NCI-H187 (cell line): ENCODE data around the gene HMG20B.

Experiments used
- DNase-seq, 2 experiments: peaks; one replicate each; lab custom pipeline; 2025; lab: John Stamatoyannopoulos, UW

HMG20B gene

GRCh38 chr19:3537101-3537437 lies 35.7 kb upstream of the HMG20B start:
- DNase-seq = no peak

GRCh38 chr19:3537438-3538240 lies 35.1 kb upstream of the HMG20B start:
- DNase-seq = no peak

- no peak for DNase-seq
Observed at GRCh38 chr19:3538258-3538929, 34.4 kb upstream of the HMG20B start.

- no peak for DNase-seq
Observed at GRCh38 chr19:3538965-3539755, 33.6 kb upstream of the HMG20B start, which contains the start of gene TEKTIP1. TEKTIP1 (plus strand) TSS chr19:3539174; CDS start chr19:3539178, 4 bp downstream.

DNA sequence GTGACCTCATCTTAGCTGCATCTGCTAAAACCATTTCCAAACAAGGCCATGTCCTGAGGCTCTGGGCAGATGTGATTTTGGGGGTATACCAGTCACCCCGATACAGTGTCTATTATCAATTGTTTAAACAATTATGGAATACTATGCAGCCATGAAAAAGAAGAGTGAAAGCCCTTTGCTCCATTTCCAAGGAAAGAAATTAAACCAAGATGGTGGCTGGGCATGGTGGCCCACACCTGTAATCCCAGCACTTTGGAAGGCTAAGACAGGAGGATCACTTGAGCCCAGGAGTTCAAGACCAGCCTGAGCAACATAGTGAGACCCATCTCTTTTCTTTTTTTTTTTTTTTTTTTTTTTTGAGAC lies 33.0 kb upstream of the HMG20B start:
- no peak for DNase-seq

DNA sequence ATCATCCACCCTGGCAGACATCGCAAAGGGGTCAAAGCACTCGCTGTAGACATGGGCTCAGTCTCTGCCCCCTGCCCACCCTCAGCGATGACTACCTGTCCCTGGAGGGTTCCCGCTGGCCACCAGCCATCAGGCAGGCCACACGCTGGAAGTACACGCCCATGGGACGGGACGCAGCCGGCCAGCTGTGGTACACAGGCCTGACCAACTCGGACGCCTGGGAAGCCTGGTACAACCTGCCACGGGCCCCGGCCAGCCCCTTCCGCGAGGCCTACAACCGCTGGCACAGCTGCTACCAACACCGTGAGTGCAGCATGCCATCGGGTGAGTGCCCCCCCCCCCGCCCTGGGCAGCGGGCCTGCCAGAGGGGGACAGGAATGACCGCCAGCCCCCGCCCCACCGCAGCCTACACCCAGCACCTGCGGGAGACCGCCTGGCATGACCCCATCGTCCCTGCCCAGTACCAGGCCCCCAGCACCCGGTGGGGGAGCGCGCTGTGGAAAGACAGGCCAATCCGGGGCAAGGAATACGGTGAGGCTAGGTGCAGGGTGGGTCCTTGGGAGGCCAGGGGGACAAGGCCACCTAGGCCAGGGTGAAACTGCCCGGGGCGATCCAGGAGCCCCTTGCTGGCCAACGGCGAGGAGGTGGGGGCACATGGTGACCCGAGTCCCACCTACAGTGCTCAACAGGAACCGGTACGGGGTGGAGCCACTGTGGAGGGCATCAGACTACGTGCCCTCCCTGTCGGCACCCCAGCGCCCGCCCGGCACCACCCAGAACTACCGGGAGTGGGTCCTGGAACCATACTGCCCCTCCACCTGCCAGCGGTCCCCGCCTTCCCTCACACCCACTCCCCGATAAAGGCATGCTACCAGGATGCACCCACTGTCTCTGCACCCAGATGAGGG lies 29.3 kb upstream of the HMG20B start:
- DNase-seq = no peak

DNA sequence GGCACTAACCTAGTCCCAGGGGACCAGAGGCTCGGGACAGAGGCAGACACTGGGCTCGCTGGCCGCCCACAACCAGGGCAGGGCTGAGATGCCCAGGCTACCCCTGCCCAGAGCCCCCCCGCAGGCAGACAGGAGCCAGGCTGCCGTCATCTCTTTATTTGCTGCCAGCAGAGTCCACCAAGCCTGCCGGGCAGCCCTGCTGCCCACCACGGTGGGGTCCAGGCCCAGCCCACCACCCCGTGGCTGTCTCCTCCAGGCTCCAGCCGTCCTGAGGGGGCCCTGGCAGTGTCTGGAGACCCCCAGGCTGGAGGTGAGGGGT lies 28.7 kb upstream of the HMG20B start:
- no peak for DNase-seq

DNA sequence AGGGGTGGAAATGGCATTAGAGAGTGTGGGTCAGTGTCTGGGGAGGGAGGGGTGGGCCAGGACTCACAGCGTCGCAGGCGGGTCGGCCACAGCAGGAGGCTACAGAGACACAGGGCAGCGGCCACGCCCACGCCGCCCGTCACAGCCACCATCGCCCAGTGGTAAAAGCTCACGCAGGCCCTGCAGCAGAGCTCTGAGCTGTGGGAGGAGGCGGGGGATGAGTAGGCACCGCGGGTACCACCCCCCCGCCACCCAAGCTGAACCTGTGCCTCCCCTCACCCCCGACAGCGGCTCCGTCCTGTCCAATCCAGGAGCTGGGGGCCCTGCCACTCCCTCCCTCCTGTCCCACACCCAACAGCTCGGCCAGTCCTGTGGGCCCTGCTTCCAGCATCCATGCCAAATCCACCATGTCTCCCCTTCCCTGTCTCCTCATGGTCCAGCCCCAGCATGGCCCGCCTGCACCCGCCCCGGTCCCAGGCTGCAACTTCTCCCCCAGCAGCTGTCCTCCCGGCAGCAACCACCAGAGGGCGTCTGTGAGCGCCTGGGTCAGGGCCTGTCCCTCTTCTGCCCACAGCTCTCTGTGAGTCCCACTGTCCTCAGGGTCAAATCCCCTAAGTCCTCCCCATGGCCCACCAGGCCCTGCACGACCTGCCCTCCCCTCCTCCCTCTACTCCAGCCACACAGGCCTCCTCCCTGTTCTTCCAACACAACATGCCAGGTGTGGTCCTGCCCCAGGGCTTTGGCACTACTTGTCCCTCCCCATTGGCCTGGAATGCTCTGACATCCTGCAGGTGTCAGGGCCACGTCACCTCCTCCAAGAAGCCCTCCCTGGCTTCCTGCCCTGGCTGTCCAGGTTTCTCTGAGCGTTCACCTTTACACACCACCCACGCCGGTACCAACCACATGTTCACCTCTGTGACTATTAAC lies 27.7 kb upstream of the HMG20B start:
- DNase-seq = peak in 1 of 2 experiments; percentile 35

DNA sequence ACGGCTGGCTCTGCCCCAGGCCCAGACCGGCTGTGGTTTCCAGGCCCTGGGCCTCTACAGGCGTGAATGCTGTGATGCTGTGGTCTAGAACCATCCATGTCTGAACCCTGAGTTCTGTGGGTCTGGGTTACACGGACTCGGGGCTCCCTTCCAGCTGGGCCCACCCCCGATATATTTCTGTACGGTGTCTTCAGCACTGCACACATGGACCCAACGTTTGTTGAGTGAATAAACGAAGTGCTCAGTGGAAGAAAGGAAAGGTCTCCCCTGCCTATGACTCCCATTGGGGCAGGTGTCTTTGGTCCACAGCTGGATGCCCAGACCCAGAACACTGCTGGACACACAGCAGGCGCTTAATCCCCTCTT lies 27.1 kb upstream of the HMG20B start:
- no peak for DNase-seq

GRCh38 chr19:3546119-3546518 lies 26.6 kb upstream of the HMG20B start:
- no peak for DNase-seq

DNA sequence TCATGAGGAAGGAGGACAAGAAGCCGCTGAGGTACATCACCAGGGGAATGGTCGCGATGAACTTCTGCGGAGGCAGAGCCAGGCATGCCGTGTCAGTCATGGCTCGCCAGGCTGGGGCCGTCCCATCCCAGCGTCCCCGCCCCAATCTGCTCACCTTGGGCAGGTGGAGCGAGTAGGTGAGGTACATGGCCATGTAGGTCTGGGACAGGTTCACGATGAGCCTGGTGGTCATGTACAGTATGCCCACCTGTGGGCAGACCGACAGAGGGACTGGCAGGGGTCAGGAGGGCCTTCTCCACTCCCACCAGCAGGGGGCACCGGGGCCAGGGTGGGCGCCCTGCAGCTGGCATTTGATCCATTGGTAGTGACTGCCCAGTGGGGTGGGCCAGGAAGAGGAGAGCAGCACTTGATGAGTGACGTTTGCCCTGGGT lies 25.4 kb upstream of the HMG20B start:
- DNase-seq = no peak

- no peak for DNase-seq
Observed at GRCh38 chr19:3547767-3548282, 24.9 kb upstream of the HMG20B start.

DNA sequence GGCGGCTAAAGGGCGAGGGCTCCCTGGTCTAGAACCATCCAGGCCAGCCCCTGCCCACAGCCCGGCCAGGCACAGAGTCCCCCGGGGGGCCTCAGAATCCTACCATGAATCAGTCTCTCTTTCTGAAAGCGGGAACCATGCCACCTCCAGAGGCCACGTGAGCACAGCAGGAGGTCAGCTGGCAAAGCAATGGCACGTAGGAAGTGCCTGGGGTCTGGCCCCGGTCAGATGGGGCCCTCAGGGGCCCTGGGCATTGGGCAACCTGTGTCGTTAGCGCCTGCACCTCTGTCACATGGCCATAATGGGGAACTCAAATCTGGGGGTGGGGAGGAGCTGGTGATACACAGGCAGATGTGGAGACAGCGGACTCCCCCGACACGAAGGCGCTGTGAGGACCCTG lies 24.1 kb upstream of the HMG20B start:
- DNase-seq = no peak

DNA sequence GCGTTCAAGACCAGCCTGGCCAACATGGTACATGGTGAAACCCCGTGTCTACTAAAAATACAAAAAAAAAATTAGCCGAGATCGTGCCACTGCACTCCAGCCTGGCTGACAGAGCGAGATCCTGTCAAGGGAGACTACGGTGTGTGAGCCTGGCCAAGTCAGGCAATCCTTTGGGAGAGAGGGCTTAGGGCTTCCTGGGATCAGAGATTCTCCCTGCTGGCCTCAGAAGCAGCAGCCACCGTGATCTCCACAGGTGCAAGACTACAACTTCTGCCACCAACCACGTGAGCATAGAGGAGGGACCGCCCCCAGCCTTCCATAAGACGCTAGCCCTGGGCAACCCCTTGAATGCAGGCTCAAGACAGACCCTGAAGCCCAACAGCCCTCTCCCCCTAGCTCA lies 22.9 kb upstream of the HMG20B start:
- DNase-seq = no peak

DNA sequence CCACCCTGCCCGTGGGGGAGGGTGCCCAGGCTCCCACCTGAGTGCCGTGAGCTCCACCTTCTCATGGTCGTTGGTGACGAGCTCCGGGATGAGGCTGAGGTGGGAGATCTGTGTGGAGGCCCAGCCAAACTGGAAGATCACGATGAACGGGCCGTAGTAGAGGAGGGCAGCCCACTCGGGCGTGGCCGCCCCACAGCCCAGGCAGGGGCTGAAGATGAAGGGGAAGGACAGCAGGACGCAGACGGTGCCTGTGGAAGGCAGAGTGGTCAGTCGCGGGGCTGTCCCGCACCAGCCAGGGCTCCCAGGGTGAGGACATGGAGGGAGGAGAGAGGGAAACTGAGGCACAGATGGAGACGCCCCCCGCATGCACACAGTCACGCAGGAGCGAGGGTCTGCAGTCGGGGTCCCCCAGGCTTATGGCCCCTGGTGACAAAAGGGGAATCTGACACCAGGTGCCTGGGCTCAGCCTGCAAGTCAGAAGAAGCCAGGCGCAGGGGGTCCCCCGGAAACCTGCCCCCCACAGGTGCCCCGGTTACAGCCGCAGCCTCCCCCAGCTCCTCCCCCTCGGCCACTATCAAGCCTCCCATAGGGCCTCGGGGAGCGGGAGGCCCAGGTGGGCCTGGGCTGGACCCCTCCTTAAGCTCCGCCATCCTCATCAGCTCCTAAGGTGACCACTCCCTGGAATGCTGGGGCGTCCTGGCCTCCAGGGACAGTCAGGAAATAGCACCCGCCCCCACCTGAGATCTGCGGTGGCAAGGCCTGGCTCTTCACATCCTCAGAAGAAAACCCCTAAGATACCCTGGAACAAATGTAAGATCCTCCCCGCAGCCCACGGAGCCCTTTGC lies 21.6 kb upstream of the HMG20B start:
- no peak for DNase-seq

- DNase-seq = no peak
Observed at GRCh38 chr19:3551792-3552095, 21.0 kb upstream of the HMG20B start.

DNA sequence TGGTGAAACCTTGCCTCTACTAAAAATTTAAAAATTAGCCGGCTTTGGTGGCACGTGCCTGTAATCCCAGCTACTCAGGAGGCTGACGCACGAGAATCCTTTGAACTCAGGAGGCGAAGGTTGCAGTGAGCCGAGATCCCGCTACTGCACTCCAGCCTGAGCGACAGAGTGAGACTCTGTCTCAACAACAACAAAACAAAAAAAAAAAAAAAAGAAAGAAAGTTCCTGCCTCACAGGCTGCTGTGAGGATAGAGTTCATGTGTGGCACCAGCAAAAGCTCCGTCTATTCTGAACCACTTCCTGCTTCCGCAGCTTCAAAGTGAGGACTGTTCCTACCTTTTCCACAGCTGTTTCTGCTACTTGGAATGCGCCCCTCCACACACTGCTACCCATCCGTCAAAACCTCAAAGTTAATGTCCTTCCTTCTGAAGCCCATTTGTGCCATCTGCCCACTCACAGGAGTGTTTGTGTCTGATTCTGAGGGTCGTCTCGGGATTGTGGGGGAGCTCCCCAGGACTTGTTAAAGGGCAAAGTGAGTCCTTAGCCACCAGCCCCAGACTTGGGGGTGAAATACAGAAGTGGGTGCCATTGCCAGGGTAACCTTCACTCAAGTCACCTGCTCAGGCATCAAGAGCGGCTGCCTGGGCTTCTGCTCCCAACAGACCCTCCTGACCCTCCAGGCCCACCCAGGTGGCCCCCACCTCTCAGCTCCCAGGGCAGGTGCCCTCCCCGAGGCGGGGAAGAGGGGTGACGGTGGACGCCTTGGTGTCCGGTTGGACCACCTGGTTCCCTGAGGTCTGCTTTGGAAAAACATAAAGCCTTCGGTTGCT lies 18.3 kb upstream of the HMG20B start:
- no peak for DNase-seq

GRCh38 chr19:3555653-3556422 lies 16.9 kb upstream of the HMG20B start:
- DNase-seq = no peak
